Forelimb muscle (tissue), 1 donor: Measurements from ENCODE around the gene LCE4A. TPM values are rescaled to one million over a fixed set of nuclear protein-coding genes. Genes with fewer than 3 reads are reported as not detected.

Experiments used
- DNase-seq: peaks from one replicate; pipeline ENCODE4 v3.0.0-alpha.2; 2013; ENCODE audit warnings: low read depth
- polyA plus RNA-seq: library from polyadenylated mRNA; unstranded; fragments of 120-200 nt; gene quantifications from one replicate; pipeline ENCODE4 v1.2.1, GENCODE V29; 2013; ENCODE audit not compliant: insufficient read length

LCE4A gene
- polyA plus RNA-seq, 1 donor: not detected

- no peak for DNase-seq
Observed at GRCh38 chr1:152745765-152746444, 37.9 kb downstream of the LCE4A start.

GRCh38 chr1:152747831-152748230 is 39.9 kb downstream of the LCE4A start:
- DNase-seq: no peak

DNA sequence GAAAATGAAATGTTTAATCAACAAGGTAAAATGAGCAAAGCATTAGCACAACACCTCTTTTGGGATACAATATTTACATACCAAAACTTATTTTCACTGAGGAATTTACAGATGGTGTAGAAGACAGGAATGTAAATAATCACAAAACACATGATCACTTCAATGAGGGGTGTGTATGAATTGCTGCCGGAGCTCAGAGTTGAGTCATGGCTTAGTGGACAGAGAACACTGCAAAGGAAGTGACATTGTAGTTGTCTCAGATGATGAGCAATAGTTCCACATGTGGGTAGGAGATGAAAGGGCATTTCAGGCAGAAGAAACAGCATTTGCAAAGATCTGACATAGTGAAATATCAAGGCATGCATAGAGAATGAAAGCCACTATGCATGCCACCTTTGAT is 44.3 kb downstream of the LCE4A start:
- no peak for DNase-seq

DNA sequence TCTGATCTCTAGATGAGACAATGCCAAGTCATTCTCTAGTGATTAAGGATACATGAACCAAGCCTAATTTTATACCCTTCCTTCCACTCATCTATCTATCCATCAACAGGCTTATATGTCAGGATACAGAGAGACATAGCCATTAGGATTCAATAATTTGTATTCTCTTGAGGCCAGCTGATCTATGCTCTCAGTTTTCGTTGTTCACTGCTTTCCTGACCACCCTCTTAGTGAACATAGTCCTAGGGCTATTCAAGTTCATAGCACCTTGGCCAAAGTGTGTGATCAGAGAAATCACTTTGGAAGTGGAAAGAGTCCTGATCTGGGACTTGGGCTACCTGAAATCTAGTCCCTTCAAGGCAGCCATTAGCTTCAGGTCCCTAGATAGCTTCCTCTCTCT is 45.6 kb downstream of the LCE4A start:
- no peak for DNase-seq

DNA sequence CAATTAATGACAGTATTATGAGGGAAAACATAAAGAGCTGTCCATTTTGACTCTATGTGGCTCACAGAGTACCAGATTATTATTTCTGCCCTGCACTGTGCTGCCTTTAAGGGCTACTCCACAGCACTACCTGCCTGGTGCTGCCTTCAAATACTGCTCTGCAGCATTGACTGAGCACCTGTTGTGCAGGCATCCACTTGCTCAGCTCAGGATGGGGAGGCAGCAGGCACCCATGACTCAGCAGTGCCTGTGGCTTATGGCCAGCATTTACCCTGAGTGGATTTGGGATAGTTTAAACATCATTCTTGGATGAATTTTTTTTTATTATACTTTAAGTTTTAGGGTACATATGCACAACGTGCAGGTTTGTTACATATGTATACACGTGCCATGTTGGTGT is 48.9 kb downstream of the LCE4A start:
- DNase-seq: no peak

- DNase-seq: no peak
Observed at GRCh38 chr1:152757747-152758146, 49.8 kb downstream of the LCE4A start, which contains the start of gene KPRP. Gene KPRP (plus strand): TSS chr1:152758025. CDS start chr1:152759589, 1,564 bp downstream.

DNA sequence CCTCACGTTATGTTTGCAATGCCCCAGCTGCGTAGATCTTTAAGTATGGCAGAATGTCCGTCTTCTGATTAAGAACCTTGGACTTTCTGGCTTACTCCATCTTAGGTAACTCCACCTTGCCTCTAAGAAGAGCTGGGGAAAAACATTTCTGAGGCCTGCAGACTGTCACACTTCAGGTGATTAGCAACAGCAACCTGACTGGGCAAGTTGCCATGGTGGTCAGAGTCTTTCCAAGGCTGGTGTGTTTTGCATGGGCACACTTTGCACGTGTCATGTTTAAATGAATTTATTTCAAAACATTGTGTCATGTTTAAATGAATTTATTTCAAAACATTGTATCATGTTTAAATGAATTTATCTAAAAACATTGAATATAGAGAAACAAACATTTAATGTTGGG is 50.7 kb downstream of the LCE4A start:
- no peak for DNase-seq

Other genes starting within 250 kb of the LCE4A start
- not detected for gene LCE5A, start 197.4 kb upstream of the LCE4A start, polyA plus RNA-seq
- not detected for gene CRCT1, start 193.7 kb upstream of the LCE4A start, polyA plus RNA-seq
- not detected for gene LCE3E, start 141.4 kb upstream of the LCE4A start, polyA plus RNA-seq
- not detected for gene LCE3D, start 127.6 kb upstream of the LCE4A start, polyA plus RNA-seq
- not detected for gene LCE3C, start 107.9 kb upstream of the LCE4A start, polyA plus RNA-seq
- not detected for gene LCE3B, start 94.3 kb upstream of the LCE4A start, polyA plus RNA-seq
- gene LCE3A, start 85.1 kb upstream of the LCE4A start, polyA plus RNA-seq: not detected
- not detected for gene LCE2D, start 44.8 kb upstream of the LCE4A start, polyA plus RNA-seq
- gene LCE2C, start 32.9 kb upstream of the LCE4A start, polyA plus RNA-seq: not detected
- gene LCE2B, start 22.0 kb upstream of the LCE4A start, polyA plus RNA-seq: not detected
- gene LCE2A, start 9.8 kb upstream of the LCE4A start, polyA plus RNA-seq: not detected
- gene KPRP, start 49.9 kb downstream of the LCE4A start, polyA plus RNA-seq: not detected
- gene LCE1F, start 67.0 kb downstream of the LCE4A start, polyA plus RNA-seq: not detected
- not detected for gene LCE1E, start 78.1 kb downstream of the LCE4A start, polyA plus RNA-seq
- not detected for gene LCE1D, start 88.6 kb downstream of the LCE4A start, polyA plus RNA-seq
- not detected for gene LCE1C, start 98.5 kb downstream of the LCE4A start, polyA plus RNA-seq
- gene LCE1B, start 103.8 kb downstream of the LCE4A start, polyA plus RNA-seq: not detected
- gene LCE1A, start 119.3 kb downstream of the LCE4A start, polyA plus RNA-seq: not detected
- not detected for gene LCE6A, start 134.7 kb downstream of the LCE4A start, polyA plus RNA-seq
- not detected for gene LCE7A, start 151.8 kb downstream of the LCE4A start, polyA plus RNA-seq
- not detected for gene SMCP, start 170.2 kb downstream of the LCE4A start, polyA plus RNA-seq
- not detected for gene IVL, start 200.4 kb downstream of the LCE4A start, polyA plus RNA-seq
- not detected for gene SPRR5, start 239.0 kb downstream of the LCE4A start, polyA plus RNA-seq